Type B pancreatic cell (in vitro differentiated cells): Measurements from ENCODE around the gene USH2A. TPM values are rescaled to one million over a fixed set of nuclear protein-coding genes. Genes with fewer than 3 reads are reported as not detected.

ENCODE experiments used
- DNase-seq: peaks from one replicate; pipeline ENCODE4 v3.0.0; 2021; ENCODE audit warnings: mixed read lengths; ENCODE audit not compliant: unreplicated experiment; ENCODE audit errors: extremely low spot score
- H3K27ac Mint-ChIP-seq: 2 replicates; pipeline ENCODE4 v1.8.0; 2021; ENCODE audit warnings: mild to moderate bottlenecking, mixed read lengths
- H3K27me3 Mint-ChIP-seq: 2 replicates; pipeline ENCODE4 v1.8.0; 2021; ENCODE audit warnings: mixed read lengths
- H3K36me3 Mint-ChIP-seq: 2 replicates; pipeline ENCODE4 v1.8.0; 2021; ENCODE audit warnings: mixed read lengths
- H3K4me1 Mint-ChIP-seq: one replicate; pipeline ENCODE4 v1.8.0; 2021; ENCODE audit warnings: mixed read lengths; ENCODE audit not compliant: unreplicated experiment
- H3K4me3 Mint-ChIP-seq: 2 replicates; pipeline ENCODE4 v1.8.0; 2021; ENCODE audit warnings: mild to moderate bottlenecking, mixed read lengths
- H3K9me3 Mint-ChIP-seq: 2 replicates; pipeline ENCODE4 v1.8.0; 2021; ENCODE audit warnings: mixed read lengths
- total RNA-seq: library from RNA; stranded (reverse); gene quantifications from 2 replicates; pipeline ENCODE4 v1.2.1, GENCODE V29; 2021; ENCODE audit warnings: low replicate concordance
- TF ChIP-seq, protein P1 (sequence below): fragments of 200-600 bp; sonication (generic); conservative IDR thresholded peaks from 2 replicates; pipeline ENCODE4 v1.5.0; 2021; ENCODE audit warnings: antibody characterized with exemption, mild to moderate bottlenecking

The USH2A gene
- total RNA-seq, 1 donor from 2014 or later: 0.22 TPM

DNA sequence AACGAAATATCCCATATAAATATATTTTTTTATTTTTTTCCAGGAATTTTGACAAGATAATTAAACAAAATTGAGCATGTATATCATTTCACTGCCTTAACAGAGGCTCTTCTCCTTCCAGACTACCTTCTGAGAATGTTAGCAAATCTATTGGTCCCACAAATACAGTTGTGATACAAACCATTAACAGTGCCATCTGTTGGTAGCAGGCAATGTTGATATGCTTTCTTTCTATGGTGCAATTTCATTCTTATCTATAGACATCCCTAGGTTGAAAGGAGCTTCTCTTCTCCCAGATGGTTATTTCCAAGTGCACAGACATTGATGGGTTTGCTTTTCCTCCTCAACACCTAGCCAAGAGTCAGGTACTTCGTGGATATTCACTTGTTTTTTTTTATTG, 303.6 kb downstream of the USH2A start:
- Mint-ChIP-seq H3K36me3 (no peaks in the 10 kb centered on the region), H3K4me1 (no peaks in the 10 kb centered on the region), H3K4me3 (no peak overlapping the region), H3K27ac (no peak overlapping the region), H3K9me3 (no peaks in the 10 kb centered on the region), H3K27me3 (peaks cover 4% of the 10 kb centered on the region)
- TF ChIP-seq, protein P1, sequence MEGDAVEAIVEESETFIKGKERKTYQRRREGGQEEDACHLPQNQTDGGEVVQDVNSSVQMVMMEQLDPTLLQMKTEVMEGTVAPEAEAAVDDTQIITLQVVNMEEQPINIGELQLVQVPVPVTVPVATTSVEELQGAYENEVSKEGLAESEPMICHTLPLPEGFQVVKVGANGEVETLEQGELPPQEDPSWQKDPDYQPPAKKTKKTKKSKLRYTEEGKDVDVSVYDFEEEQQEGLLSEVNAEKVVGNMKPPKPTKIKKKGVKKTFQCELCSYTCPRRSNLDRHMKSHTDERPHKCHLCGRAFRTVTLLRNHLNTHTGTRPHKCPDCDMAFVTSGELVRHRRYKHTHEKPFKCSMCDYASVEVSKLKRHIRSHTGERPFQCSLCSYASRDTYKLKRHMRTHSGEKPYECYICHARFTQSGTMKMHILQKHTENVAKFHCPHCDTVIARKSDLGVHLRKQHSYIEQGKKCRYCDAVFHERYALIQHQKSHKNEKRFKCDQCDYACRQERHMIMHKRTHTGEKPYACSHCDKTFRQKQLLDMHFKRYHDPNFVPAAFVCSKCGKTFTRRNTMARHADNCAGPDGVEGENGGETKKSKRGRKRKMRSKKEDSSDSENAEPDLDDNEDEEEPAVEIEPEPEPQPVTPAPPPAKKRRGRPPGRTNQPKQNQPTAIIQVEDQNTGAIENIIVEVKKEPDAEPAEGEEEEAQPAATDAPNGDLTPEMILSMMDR: peak; percentile 65
- no peak for DNase-seq

DNA sequence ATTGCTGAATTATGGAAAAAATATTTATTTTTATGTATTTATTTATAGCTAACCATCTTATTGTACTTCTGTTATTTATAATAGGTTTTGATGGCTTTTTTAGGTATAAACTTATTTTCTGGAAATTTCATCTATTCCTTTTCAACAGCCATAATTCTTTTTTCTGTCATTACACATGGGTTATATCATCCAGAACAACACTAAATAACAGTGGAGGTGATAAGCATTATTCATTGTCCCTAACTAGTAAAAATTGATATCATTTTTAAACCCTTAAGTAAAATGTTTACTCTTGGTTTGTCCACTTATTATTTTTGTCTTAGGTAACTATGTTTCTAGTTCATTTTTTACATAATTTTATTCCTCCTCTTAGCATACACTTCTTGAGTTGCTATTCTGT, 309.1 kb downstream of the USH2A start:
- Mint-ChIP-seq H3K4me3 (no peak overlapping the region), H3K4me1 (no peaks in the 10 kb centered on the region), H3K36me3 (no peaks in the 10 kb centered on the region), H3K27me3 (peaks cover 4% of the 10 kb centered on the region), H3K9me3 (no peaks in the 10 kb centered on the region), H3K27ac (no peak overlapping the region)
- TF ChIP-seq, protein P1: no peak
- DNase-seq: no peak

DNA sequence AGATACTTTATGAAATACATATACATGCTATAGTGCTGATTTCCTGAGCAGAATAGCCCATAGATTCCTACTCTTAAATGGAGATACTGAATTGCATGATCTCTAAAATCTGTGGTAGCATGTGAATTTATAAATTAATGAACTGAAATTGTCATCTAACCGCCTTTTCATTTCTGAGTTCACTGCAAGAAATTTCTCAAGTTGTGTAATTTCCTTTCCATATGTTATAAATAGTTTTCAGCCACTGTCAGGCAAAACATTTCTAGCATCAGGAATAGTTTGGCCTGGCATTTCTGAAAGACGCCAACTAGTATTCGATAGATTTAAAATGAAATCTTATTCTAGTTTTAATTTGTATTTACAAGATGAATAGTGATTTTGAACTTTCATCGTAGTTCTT, 310.1 kb downstream of the USH2A start:
- Mint-ChIP-seq H3K27ac (no peak overlapping the region), H3K4me1 (no peaks in the 10 kb centered on the region), H3K9me3 (no peaks in the 10 kb centered on the region), H3K4me3 (no peak overlapping the region), H3K27me3 (no peaks in the 10 kb centered on the region), H3K36me3 (no peaks in the 10 kb centered on the region)
- TF ChIP-seq, protein P1: no peak
- DNase-seq: no peak

DNA sequence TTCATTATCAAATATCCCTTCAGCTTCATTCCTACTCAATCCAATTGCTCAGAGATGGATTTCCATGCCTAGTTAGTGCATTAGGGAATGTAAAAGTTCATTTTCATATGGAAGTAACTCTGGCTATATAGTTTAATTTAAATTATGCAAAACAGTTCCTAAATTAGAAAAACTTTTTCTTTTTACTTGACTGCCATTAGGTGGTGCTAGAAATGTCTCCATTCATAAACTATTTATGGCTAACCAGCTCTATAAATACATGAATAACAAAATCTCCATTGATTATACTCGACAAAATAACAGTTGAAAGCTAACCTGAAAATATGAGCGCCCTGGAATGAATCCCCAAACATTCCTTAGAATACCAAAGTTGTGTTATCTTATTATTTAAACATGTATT, 311.4 kb downstream of the USH2A start:
- no peaks in the 10 kb centered on the region for H3K27me3 Mint-ChIP-seq
- H3K4me1 Mint-ChIP-seq: no peaks in the 10 kb centered on the region
- no peaks in the 10 kb centered on the region for H3K36me3 Mint-ChIP-seq
- H3K4me3 Mint-ChIP-seq: no peak overlapping the region
- TF ChIP-seq, protein P1: peak; percentile 19
- DNase-seq: no peak
- no peak overlapping the region for H3K27ac Mint-ChIP-seq
- no peaks in the 10 kb centered on the region for H3K9me3 Mint-ChIP-seq

DNA sequence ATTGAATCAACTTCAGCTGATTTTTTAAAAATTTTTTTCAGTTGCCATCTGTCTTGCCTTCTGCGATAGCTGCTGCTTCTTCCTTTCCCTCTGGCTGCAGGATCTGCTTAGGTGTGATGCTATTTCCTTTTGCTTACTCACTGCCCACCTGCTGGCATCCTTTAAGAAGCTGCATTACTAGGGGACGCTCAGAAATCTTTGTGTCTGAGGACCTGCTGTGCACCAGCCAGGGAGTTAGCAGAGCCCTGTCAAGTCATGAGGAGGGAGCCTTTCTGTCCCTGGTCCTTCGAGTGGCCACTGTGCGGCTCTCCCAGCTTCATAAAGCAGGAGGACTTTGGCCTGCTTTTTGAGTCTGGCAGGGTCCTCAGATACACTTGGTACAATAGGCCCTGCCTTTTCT, 327.8 kb downstream of the USH2A start:
- Mint-ChIP-seq H3K4me3 (no peak overlapping the region), H3K4me1 (no peaks in the 10 kb centered on the region), H3K36me3 (no peaks in the 10 kb centered on the region), H3K9me3 (no peaks in the 10 kb centered on the region), H3K27me3 (no peaks in the 10 kb centered on the region), H3K27ac (no peak overlapping the region)
- TF ChIP-seq, protein P1: no peak
- DNase-seq: no peak

DNA sequence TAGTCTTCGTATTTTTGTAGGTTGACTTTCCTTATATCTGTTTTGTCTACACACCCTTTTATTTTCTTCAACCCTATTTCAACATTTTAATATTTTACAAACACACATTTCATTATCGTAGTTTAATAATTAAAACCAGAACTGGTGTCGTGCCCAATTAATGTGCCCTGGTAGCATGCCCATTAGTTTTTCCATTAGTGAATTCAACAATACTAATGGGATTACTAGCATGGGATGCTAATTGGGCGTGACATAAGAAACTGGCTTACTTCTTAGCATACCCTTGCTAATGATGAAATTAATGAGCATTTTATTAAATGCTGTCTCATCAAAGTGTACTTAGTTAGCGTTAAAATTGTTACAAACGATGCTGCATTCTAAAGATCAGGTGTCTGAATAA, 332.7 kb downstream of the USH2A start:
- Mint-ChIP-seq H3K4me1 (no peaks in the 10 kb centered on the region), H3K36me3 (no peaks in the 10 kb centered on the region), H3K9me3 (no peaks in the 10 kb centered on the region), H3K4me3 (no peak overlapping the region), H3K27ac (no peak overlapping the region), H3K27me3 (no peaks in the 10 kb centered on the region)
- TF ChIP-seq, protein P1: no peak
- no peak for DNase-seq
